Mucosa of gallbladder (tissue), 1 donor: ENCODE results near the gene ORC2. TPM values are rescaled to one million over a fixed set of nuclear protein-coding genes. Genes with fewer than 3 reads are reported as not detected.
"Not testable (repeated sequence)": the region's sequence is repeated elsewhere in the genome, so short reads cannot be mapped to it uniquely, and the experiment has no call there.

Experiments used
- DNase-seq: peaks from one replicate; pipeline ENCODE4 v3.0.0-alpha.2; 2020; ENCODE audit warnings: low spot score
- total RNA-seq: library from RNA; stranded (reverse); gene quantifications from one replicate; pipeline ENCODE4 v1.2.1, GENCODE V29; 2021
- donor health status: DM: no; HTN: no; CAD: no.

Gene ORC2
- total RNA-seq, 1 donor from 2014 or later = 29.3 TPM

DNA sequence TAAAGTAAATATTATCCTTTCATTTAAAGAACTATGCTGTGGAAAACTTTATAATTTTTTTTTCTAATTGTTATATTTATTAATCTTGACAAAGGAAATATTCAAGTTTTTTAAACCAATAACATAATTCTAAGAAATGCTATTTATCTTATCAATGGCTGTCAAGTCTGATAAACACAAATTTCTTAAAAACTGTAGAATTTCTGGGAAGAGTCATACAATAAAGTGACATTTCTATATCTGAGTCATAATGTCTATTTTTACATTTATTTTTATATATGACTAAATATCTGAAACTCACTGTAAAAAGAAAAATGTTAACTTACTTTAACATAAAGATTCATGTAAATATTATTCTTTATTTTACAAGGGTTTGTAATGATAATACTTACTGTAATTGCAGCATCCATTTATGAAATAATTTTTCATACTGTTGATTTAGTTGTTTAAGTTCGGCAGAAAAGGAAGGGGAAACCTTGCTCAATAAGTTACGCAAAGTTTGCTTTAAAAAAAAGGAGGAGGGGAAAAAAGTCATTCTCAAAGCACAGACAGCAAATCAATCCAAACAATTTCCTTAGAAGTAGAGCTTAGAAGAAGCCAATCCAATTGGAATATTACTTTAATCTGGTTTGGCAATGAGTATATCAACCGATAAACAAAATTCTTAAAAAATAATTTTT lies 32.4 kb downstream of the ORC2 start:
- DNase-seq = no peak

DNA sequence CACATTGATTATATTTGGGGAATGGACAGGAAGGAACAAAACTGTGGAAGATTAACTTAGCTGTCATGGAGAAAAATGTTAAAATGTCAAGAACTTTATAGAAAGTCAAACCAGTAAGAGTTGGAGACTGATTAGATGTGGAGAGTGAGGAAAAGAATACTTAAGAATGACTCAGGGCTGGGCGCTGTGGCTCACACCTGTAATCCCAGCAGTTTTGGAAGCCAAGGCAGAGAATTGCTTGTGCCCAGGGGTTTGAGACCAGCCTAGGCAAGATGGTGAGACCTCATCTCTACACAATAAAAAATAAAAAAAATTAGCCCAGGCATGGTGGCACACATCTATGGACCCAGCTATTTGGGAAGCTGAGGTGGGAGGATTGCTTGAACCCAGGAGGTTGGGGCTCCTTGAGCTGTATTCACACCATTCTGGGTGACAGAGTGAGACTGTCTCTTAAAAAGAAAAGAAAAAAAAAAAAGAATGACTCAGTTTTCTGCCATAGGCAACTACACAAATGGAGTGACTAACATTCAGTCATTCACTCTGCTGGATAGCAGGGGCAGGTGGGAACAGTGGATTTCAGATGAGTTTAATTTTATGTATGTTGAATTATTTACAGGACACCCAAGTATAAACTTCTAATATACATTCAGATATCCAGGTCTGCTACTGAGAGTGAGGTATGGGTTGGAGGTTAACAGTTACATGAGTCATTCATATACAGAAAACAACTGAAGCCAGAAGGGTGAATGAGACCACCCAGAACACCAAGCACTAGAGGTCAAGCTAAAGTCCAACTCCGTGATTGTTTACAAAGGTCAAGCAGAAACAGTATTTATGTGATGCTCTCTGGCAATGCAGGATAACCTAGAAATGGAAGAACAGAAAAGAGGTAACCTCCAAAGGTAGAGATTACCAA lies 33.9 kb downstream of the ORC2 start:
- DNase-seq = no peak

DNA sequence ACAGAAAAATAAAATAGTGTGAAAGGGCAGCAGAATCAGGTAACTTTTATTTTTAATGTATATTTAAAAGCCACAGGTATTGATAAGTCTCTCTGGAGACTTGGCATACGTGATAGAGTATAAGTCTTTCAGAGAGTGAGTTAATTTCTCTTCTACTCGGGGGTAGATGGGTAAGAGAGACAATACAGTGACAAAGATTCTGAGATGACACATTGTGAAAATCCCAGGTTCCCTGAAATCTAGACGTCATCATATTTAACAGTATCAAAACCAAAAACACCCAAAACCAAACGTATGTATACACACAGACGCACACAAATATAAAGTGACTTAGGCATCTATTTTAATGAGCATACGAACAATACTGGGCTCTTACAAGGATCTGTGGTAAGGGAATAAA lies 41.0 kb downstream of the ORC2 start:
- no peak for DNase-seq

DNA sequence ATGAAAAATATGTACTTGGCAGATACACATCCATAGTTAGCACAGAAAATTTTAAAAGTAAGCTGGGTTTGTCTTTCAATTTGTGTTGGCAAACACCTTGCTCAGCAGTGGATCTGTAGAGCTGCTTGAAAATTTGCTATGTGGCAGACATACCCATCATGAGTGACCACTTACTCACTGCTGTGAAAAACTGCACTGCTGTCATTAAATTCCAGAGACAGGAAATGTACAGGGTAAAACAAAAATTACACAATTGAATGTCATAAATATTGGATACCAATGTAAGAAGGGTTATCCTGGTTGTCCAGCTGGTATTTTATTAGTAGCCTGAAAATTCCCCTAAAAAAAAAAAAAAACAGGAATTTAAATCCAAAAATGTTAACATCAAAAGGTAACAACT lies 49.8 kb downstream of the ORC2 start:
- DNase-seq = no peak

DNA sequence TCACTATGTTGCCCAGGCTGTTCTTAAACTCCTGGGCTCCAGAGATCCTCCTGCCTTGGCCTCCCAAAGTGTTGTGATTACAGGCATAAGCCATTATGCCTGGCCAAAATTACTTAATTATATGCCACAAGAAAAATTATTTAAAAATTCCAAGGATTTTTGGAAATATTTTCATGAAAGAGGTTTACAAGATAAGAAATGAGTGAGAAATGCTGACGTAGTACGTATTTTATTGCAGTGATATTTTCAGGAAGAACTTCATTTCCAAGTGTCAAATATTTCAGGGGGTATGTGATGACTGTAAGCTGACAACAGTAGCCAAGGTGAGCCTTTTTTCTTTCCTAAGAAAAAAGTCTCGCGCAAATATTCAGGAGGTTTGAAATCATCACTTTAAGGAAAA lies 53.5 kb downstream of the ORC2 start:
- no peak for DNase-seq

DNA sequence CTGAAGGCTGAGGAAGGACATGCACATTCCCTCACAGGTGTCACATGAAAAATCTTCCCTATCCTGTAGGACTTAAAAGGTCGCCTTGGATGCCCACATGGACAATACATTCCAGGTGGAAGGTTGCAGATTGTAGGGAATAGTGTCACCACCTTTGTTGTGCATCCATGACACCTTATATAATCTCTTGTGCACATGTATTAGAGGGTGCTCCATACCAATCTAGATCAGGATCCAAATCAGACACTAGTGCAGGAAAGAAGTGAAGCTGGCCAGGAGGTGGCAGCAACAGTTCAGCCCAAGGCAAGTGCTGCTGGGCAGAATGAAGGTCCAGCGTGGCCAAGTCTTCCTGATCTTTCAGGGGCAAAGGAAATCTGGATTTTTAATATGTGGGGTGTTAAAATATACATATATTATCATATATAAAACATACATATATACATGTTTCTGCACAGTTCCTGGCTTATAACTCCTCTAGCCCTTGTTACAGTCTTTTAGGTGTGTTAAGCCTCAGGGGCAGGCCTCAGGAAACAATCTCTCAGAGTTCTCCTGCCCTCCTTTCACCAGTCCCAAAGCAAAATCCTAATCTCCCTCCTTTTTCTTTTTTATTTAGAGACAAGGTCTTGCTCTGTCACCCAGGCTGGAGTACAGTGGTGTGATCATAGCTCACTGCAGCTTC lies 57.7 kb downstream of the ORC2 start:
- DNase-seq = peak; percentile 76

DNA sequence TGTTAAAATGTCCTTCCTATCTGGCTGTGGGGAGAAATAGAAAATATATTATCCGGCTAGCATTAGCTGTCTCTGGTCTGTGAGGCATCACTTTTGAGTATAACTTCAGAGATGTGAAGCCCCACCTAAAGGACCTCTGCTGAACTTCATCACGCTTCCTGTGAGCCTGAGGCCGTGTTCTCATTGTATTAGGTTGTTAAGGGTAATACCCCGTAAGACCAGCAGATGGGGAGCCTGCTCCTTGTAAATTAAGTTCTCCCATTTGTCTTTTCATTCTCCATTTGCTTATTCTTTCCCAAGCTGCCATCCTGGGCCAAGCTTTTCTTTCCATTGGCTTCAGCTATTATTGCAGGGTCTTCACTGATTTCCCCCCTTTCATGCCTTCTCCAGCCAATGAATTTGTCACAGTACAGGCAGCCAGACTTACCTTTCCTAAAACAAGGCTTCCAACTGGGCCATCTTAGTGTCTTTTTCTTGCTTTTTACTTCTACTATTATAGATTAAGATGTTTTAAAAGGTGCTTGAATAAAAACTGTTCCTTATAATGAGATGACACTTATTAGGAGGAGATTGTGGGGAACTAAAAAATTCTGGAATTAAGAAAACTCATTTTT lies 61.9 kb downstream of the ORC2 start:
- DNase-seq = peak; percentile 78

DNA sequence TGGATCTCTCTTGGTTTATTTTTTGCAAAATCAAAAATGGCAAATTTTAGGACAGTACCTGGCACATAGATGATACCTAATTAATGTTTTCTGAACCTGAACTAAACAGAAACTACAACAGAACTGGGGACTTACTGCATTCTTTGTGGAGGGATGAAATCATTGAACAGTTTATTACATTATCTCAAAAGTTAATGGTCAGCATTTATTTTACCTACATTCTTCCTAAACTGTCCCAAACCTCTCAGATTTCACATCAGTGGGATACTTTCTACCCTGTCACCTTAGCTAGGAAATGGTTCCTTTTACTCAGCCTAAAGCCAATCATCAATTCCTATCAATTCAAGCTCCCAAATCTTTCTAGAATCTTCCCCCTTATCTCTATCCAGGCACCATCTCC lies 64.0 kb downstream of the ORC2 start:
- no peak for DNase-seq

DNA sequence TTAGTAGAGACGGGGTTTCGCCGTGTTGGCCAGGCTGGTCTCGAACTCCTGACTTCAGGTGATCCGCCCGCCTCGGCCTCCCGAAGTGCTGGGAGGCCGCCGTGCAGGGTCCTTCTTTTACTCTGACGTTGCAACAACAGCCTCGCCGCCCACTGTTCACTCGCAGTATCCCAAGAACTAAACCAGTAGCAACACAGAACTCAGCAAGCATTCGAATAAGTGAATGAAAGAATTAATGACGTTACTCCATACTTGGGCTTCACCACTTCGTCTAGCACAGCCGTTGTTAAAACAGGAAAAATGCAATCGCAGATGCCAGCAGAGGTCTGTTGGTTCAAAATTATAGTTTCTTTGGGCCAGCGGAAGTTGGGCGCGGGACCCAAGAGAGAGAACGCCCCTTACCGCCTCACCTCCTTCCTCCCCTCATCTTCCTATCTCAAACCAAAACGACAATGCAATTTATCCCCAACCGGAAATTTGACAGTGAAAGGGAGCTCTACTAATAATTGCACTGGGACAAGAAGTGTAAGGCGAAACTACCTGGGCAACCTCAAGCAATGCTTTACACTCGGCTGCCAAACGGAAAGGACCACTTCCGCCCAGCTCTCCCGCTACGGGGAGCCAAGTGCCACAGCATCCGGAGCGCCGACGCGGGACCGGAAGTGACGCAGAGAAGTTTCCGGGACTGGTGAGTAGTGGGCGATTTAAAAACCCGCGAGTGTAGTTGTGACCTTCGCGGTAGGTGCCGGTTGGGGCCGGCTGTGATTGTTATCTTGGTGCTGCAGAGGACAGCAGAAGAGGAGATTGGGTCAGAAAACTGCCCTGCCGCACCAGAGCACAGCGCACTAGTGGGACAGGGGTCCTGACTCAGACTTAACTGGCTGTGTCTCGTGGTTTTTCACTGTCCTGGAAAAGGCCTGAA lies 74.5 kb downstream of the ORC2 start, which contains the start of the genes NIF3L1 and PPIL3:
Gene NIF3L1, plus strand, starts transcription at position 668 of the 922 bp plus-strand sequence. CDS start 2,573 bp downstream, outside the sequence.
Gene PPIL3, minus strand, starts transcription at position 374 of the 922 bp plus-strand sequence. CDS start 1,462 bp downstream, outside the sequence.
- peak; percentile 97 for DNase-seq

DNA sequence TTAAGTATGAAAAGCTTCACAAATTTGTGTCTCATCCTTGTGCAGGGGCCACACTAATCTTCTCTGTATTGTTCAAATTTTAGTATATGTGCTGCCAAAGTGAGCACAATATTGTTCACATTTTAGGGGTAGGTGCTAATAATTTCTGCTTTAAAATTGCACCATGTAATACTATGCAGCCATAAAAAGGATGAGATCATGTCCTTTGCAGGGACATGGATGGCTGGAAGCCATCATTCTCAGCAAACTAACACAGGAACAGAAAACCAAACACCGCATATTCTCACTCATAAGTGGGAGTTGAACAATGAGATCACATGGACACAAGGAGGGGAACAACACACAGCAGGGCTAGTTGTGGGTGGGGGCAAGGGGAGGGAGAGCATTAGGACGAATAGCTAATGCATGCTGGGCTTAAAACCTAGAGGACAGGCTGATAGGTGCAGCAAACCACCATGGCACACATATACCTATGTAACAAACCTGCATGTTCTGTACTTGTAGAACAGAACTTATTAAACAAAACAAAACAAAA lies 81.7 kb downstream of the ORC2 start:
- not testable (repeated sequence) for DNase-seq

DNA sequence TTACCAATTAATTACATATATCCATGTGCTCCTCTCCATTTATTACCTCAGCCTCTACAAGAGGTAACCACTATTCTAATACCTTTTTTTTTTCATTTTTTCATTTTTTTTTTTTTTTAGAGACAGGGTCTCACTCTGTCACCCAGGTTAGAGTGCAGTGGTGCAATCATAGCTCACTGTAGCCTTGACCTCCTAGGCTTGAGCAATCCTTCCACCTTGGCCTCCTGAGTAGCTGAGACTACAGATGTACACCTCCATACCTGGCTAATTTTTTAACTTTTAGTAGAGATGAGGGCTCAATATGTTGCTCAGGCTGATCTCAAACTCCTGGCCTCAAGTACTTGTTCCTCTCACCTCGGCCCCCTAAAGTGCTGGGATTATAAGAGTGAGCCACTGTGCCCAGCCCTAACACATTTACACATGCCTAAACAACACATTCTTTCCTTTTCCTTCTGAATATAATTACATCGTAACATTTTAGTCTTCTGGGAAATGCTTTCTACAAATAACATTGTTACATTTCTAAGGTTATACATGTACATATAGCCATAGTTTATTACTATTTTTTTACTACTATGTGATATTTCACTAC lies 85.1 kb downstream of the ORC2 start:
- no peak for DNase-seq

DNA sequence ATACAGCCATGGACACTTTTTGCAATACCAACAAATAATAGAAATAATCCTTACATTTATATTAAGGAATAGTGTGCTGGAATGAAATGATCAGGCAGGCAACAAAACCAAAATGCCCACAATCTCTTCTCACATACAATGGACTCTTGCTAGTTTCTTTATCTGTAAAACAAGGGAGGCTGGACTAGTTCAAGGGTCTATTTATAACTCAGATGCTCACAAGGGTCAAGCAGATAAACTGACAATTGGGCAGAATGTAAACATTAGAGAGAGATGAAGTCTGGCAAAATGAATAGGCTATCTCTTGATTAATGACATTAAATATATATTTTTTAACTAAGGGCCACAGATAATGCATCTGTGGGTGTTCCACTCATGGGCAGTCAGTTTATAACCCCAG lies 86.0 kb downstream of the ORC2 start:
- no peak for DNase-seq

DNA sequence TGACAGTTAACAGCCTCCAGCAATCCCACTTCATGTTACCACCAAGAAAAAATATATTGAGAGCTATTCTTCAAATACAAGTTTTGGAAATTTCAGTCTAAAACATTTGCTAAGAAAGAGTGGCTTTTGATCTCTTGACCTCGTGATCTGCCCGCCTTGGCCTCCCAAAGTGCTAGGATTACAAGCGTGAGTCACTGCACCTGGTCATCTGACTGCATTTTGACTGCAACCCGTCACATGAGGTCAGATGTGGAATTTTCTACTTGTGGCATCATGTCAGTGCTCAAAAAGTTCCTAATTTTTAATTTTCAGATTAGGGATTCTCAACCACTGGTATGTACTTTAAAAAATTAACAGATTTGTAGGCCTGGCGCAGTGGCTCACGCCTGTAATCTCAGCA lies 89.9 kb downstream of the ORC2 start:
- no peak for DNase-seq

DNA sequence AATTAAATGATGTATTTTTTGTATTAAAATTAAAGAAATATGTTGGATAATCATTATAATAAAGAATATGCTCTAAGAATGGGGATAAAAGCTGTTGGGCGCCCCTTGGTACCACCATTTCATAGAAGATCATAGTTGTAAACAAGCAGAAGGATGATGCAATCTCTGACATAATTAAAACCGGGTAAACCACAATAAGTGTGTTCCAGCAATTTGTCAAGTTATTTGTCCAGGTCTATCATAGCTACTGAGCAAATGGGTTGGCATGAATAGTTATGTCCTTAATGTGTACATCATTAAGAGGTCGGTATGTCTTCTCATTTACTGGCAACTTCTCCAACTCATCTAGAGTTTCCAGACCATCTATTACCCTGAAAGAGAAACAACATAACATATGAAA lies 92.3 kb downstream of the ORC2 start:
- DNase-seq = no peak

DNA sequence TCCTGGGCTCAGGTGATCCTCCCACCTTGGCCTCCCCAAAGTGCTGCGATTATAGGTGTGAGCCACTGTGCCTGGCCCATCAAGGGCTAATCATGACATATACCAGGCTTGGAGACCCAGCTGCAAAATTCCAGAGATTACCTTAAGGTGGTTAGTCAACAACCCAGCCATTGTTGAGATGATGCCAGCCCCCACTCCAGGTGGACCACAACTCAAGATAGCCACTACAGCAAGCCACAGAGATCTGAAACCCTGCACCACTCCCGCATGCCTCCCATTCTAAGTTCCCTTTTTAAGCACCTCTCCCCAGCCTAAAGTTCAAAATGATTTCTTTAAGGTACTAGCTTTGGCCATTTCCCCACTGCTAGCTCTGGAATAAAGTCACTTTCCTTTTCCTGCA lies 94.4 kb downstream of the ORC2 start:
- DNase-seq = no peak

DNA sequence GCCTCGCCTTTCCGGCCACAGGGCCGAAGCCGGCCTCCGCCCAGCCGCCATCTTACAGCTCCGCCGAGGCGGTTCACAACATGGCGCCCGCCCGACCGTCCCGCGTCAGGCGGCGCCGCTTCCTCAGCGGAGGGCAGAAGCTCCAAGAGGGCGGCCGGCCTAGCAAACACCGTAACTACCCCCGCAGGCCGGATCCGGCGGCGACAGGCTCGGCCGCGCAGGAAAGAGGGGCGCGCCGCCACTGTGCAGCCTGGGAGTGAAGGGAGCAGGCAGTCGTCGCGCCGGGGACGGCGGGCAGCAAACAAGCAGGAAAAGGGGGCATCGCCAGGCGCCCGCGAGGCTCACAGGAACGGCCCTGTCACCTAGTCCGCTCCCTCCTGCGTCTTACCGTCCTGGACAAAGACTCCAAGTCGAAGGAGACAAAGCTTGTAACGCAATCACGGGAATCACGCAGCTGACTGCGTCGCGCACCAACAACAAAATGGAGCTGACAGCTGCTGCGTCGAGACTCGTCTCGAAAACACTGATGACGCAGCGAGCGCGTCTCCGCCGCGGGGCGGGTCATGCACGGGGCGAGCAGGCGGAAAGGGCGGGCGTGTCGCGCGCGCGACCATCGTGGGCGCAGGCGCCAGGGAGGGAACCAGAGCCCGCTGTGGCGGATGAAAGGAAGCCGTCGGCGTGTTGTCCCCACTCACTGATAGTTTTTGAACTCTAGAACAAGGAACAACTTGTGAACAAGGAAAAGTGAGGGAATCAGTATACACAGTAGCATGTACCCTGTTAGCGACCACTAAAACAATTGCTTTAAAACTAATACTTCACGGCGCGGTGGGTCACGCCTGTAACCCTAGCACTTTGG lies 99.1 kb downstream of the ORC2 start, which contains the start of gene CLK1:
Gene CLK1, minus strand, starts transcription at position 483 of the 859 bp plus-strand sequence. CDS start 2,796 bp downstream, outside the sequence.
- peak; percentile 96 for DNase-seq

DNA sequence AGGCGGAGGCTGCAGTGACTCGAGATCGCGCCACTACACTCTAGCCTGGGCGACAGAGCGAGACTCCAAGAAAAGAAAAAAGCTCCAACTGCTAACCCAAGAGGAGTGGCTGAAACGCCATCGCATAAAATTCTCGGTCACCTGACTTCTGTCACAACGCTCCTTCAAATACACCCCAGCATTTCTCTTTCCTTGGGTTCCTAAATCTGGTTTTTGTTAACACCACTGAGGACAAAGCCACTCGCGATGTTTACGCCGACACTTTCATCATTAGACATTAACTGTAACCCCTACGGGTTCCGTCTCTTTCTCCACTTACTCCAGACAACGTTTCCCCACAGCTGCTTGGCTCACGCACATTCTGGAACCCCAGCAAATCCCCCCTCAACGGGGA lies 99.7 kb downstream of the ORC2 start:
- peak; percentile 14 for DNase-seq

DNA sequence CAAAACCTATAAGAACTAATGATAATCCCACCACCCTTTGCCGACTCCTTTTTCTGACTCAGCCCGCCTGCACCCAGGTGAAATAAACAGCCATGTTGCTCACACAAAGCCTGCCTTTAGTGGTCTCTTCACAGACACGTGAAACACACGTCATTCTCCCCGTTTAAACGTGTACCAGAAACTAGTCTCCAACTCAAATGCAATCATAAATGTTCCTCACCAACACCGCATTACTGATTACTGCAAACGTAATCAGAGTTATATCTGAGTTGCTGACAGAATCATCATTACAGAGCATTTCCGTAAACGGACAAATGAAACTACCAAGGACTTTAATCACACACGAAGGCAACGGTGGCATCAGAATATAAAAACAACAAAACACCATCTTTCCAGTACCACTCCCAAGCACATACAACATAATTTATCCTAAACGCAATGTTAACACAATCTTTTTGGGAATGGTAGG lies 100.9 kb downstream of the ORC2 start:
- DNase-seq = peak; percentile 31
